Activated CD4-positive, alpha-beta memory T cell treated with anti-CD3 and anti-CD28 coated beads, Interleukin-2, amount 10 ng/mL, durations not matched to agents 7 days and 5 days (primary cell): ENCODE measurements around the gene CALHM6. TPM values are rescaled to one million over a fixed set of nuclear protein-coding genes. Genes with fewer than 3 reads are reported as not detected.

Experiments used
- CTCF ChIA-PET: fragments of 350-600 bp; sonication (Branson Sonifier 250); formaldehyde crosslinking; loops from one replicate; lab custom pipeline; 2021; ENCODE audit warnings: antibody characterized with exemption, inconsistent platforms; lab: Charles Lee
- POLR2A ChIA-PET: fragments of 350-600 bp; sonication (Branson Sonifier 250); formaldehyde crosslinking; loops from one replicate; lab custom pipeline; 2021; ENCODE audit warnings: antibody characterized with exemption; lab: Charles Lee
- DNase-seq: peaks from one replicate; pipeline ENCODE4 v3.0.0-alpha.2; 2020
- H3K27ac Mint-ChIP-seq: one replicate; pipeline ENCODE4 v1.8.0; 2021; ENCODE audit warnings: mild to moderate bottlenecking, mixed read lengths
- H3K27me3 Mint-ChIP-seq: one replicate; pipeline ENCODE4 v1.8.0; 2021; ENCODE audit warnings: mixed read lengths
- H3K36me3 Mint-ChIP-seq: one replicate; pipeline ENCODE4 v1.8.0; 2021; ENCODE audit warnings: low read depth, mixed read lengths
- H3K4me1 Mint-ChIP-seq: one replicate; pipeline ENCODE4 v1.8.0; 2021; ENCODE audit warnings: mixed read lengths
- H3K4me3 Mint-ChIP-seq: one replicate; pipeline ENCODE4 v1.8.0; 2021; ENCODE audit warnings: mild to moderate bottlenecking, mixed read lengths
- H3K9me3 Mint-ChIP-seq: one replicate; pipeline ENCODE4 v1.8.0; 2021; ENCODE audit warnings: mixed read lengths
- total RNA-seq, 2 experiments: library from RNA; stranded (reverse); gene quantifications; one replicate each; pipeline ENCODE4 v1.2.3, GENCODE V29; 2021

The CALHM6 gene
- 10 to 100 TPM; 11.2 to 13.1 TPM for total RNA-seq

DNA sequence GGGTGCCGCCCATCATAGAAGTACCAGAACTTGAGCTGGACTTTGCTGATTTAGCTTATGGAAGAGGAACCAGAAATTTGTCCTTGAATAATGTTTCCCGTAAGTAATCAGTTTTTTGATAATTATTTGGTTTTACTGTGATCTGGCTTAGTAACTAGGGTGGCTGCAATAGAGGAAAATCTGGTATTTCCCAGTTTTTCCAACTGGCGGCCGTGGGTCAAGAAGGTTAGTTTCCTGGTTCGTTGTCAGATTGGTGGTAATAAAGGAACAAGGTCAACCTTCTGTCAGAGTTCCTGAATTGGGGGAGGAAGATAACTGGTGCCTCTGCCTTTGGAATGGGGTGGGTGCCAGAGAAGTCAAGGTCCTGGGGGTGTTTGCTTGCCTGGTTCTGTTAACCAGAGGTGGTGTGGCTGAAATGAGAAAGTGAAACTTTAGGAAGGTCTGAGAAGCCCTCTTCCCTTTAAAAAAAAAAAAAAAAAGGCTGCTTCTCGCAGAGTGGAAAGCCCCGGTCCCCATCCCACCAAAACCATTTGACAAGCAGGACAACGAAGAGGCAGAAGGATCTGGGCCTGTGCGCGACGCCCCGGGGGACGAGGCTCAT is at the start of gene CALHM6:
Gene CALHM6, plus strand, starts transcription at position 45 of the 601 bp plus-strand sequence. Its CDS starts 555 bp downstream, at position 600.
- Mint-ChIP-seq H3K27ac (no peak within 1 kb of the TSS), H3K36me3 (peaks cover 9% of the 10 kb centered on the region), H3K4me1 (peaks cover 69% of the 10 kb centered on the region), H3K4me3 (peak within 1 kb of the TSS; percentile 62), H3K9me3 (no peaks in the 10 kb centered on the region), H3K27me3 (peaks cover 31% of the 10 kb centered on the region)
- ChIA-PET CTCF (interaction anchor here (1.1 kb wide), 1 partner anchor 16 kb away, joined by 3 read pairs; no protein-coding TSS in a partner anchor), POLR2A (interaction anchor here (1.0 to 1.1 kb wide), 2 partner anchors 9 to 361 kb away, joined by 3 read pairs; partner anchors contain the start of gene NT5DC1)
- no peak for DNase-seq

DNA sequence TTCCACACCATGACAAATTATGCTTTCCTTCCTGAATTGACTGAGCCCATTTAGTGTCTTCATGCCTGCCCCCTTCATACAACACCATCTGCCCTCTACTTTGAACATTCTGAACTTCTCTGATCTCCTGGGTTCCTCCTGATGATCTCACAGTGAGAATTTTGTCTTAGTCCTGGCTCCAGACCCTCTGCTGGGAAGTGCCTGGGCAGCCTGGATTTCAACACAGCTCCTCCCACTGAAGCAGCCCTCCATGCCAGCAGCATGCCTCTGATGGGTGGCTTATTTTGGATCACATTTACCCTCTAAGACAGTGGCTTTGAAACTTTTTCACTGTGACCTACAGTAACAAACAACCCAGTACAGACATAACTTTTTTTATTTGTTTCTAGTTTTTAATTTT is 48.9 kb upstream of the CALHM6 start:
- no peaks in the 10 kb centered on the region for H3K4me1 Mint-ChIP-seq
- DNase-seq: no peak
- H3K27ac Mint-ChIP-seq: no peak overlapping the region
- CTCF ChIA-PET: no interaction called here
- POLR2A ChIA-PET: no interaction called here
- no peak overlapping the region for H3K4me3 Mint-ChIP-seq
- H3K36me3 Mint-ChIP-seq: no peaks in the 10 kb centered on the region
- H3K27me3 Mint-ChIP-seq: peaks cover 2% of the 10 kb centered on the region
- H3K9me3 Mint-ChIP-seq: no peaks in the 10 kb centered on the region

DNA sequence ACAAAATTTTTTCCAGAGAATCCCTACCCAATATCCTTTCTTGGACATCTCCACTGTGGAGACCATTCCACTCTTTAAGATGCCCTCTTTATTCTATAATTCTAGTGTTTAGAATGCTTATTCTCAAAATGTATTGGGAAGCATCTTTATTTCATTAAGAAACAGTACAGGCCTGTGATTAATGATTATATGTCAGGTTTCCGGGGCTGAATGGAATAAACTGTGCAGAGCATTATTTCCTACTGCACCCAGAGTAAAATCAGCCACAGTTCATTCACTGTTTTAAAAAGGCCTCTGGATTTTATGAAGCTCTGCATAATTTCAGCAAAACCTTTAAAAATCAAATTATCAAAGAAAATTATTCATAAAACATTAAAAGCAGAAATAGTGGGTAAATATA is 47.8 kb upstream of the CALHM6 start:
- POLR2A ChIA-PET: no interaction called here
- CTCF ChIA-PET: no interaction called here

DNA sequence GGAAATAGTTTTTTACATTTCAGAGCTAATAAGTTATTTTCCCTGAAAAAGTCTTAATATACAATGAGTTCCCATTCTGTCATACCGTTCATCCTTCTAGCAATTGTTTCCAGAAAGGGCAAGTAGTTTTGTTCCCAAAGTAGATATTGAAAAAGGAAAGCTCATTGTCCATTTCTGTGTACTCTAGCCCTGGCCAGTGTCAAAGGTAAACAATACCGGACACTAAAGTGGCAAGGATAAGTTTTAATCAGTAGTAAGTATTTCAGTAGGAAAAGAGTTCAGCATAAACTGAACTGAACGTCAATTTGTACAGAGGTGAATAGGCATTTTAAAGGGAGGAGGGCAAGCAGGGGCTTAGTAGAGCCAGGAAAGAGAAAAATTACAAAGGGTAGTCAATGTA is 43.5 kb upstream of the CALHM6 start:
- H3K4me1 Mint-ChIP-seq: no peaks in the 10 kb centered on the region
- H3K9me3 Mint-ChIP-seq: no peaks in the 10 kb centered on the region
- no peaks in the 10 kb centered on the region for H3K36me3 Mint-ChIP-seq
- H3K27me3 Mint-ChIP-seq: no peaks in the 10 kb centered on the region
- no peak overlapping the region for H3K4me3 Mint-ChIP-seq
- POLR2A ChIA-PET: no interaction called here
- H3K27ac Mint-ChIP-seq: no peak overlapping the region
- DNase-seq: no peak
- CTCF ChIA-PET: no interaction called here

More for the DNA sequence above, 47.8 kb upstream of the CALHM6 start:
- no peak for DNase-seq
- H3K27me3 Mint-ChIP-seq: no peaks in the 10 kb centered on the region
- H3K4me3 Mint-ChIP-seq: no peak overlapping the region
- H3K9me3 Mint-ChIP-seq: no peaks in the 10 kb centered on the region
- no peaks in the 10 kb centered on the region for H3K4me1 Mint-ChIP-seq
- no peak overlapping the region for H3K27ac Mint-ChIP-seq
- no peaks in the 10 kb centered on the region for H3K36me3 Mint-ChIP-seq

DNA sequence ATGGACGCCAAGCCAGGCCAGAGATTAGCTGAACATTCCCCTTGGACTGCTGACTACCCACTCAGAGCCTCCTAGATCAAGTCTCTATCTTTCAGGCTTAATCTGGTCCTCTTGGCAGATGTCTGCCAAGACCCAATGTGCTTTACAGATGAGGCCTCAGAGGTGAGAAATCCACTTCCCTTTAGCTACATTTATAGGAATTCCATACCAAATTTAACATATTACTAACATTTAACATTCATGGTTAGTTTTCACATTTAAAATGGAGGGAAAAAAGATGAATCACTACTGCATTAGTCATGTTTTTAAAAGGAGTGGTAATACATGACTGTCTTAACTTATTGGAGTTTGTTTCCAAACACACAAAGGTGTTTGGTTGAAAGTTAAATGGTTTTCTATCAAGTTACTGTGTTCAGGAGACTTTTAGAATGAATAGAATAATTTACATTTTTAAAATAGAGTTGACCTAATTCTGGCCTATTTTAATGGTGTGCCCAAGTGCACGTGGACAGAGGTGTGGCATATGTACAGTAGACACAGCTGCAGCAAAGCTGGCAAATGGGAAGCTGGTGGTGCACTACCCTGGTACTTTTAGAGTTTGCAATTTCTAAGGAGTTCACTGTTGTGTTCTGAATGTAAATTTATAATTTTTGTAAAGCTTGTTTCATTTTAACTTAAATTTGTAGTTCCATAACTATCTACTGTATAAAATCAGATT is 41.9 kb upstream of the CALHM6 start:
- Mint-ChIP-seq H3K27me3 (no peaks in the 10 kb centered on the region), H3K9me3 (no peaks in the 10 kb centered on the region), H3K4me1 (no peaks in the 10 kb centered on the region), H3K4me3 (no peak overlapping the region), H3K27ac (no peak overlapping the region), H3K36me3 (no peaks in the 10 kb centered on the region)
- POLR2A ChIA-PET: interaction anchor here (1.0 kb wide), 1 partner anchor 26 kb away, joined by 3 read pairs; no protein-coding TSS in a partner anchor
- CTCF ChIA-PET: interaction anchor here (1.0 kb wide), 1 partner anchor 83 kb away, joined by 3 read pairs; no protein-coding TSS in a partner anchor
- DNase-seq: no peak

DNA sequence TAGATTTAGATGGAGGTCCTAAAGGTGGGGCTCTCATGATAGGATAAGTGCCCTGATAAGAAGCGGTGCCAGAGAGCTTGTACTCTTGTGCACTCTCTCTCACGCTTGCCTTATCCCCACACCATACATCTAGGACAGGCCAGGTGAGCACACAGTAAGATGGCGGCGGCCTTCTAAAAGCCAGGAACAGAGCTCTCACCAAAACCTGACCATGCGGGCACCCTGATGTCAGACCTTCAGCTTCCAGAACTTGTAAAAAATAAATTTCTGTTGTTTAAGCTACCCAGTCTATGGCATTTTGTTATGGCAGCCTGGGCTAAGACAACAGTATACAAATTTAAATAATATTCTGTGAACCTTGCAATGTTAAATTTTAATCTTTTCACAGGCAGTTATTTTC is 40.8 kb upstream of the CALHM6 start:
- POLR2A ChIA-PET: interaction anchor here (1.0 kb wide), 1 partner anchor 27 kb away, joined by 3 read pairs; no protein-coding TSS in a partner anchor

DNA sequence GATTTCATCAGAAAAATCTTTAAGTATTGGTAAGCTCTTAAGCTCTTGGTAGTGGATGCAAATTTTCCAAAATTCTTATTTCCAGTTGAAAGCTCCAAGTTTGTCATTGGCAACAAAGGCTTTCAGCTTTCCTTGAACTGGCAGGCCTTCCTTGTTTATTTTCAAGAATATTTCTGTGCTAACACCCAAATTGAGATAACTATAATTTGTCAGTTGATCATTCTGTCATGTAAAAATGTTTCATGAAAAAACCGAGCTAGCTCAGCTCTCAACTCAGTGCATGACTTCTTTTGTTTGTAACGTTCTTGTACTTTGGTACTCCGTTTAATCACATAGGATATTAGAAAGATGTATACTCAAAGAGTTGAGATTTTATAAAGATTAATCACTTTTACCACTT is 38.9 kb upstream of the CALHM6 start:
- H3K27ac Mint-ChIP-seq: no peak overlapping the region
- no peaks in the 10 kb centered on the region for H3K27me3 Mint-ChIP-seq
- DNase-seq: no peak
- no peaks in the 10 kb centered on the region for H3K4me1 Mint-ChIP-seq
- H3K36me3 Mint-ChIP-seq: no peaks in the 10 kb centered on the region
- POLR2A ChIA-PET: no interaction called here
- H3K4me3 Mint-ChIP-seq: no peak overlapping the region
- CTCF ChIA-PET: interaction anchor here (1.4 kb wide), 1 partner anchor 22 kb away, joined by 3 read pairs; no protein-coding TSS in a partner anchor
- H3K9me3 Mint-ChIP-seq: no peaks in the 10 kb centered on the region

More for the DNA sequence above, 40.8 kb upstream of the CALHM6 start:
- Mint-ChIP-seq H3K4me1 (no peaks in the 10 kb centered on the region), H3K27ac (no peak overlapping the region), H3K36me3 (no peaks in the 10 kb centered on the region), H3K27me3 (no peaks in the 10 kb centered on the region), H3K4me3 (no peak overlapping the region), H3K9me3 (no peaks in the 10 kb centered on the region)
- CTCF ChIA-PET: interaction anchor here (1.2 kb wide), 1 partner anchor 133 kb away, joined by 3 read pairs; no protein-coding TSS in a partner anchor
- DNase-seq: no peak

DNA sequence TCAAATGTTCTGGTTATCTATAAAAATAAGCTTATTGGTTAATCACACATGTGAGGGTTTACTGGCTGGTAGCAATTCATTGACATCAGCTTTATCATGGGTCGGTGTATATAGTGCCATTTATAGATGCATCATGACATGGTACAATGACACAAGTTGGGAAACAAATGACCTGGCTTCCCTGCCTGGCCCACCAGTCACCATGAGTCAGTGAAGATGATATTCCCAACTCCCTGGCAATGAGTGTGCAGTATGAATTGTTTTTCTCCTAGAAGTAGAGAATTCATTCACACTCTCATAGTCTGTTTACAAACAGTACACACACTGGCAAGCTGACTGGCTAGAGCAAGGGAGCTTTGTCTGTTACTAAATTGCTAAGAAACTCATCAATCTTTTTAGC is 37.2 kb upstream of the CALHM6 start:
- H3K36me3 Mint-ChIP-seq: no peaks in the 10 kb centered on the region
- ChIA-PET POLR2A (no interaction called here), CTCF (interaction anchor here (0.9 kb wide), 1 partner anchor 10 kb away, joined by 3 read pairs; no protein-coding TSS in a partner anchor)
- no peaks in the 10 kb centered on the region for H3K9me3 Mint-ChIP-seq
- H3K4me3 Mint-ChIP-seq: no peak overlapping the region
- H3K27me3 Mint-ChIP-seq: no peaks in the 10 kb centered on the region
- DNase-seq: no peak
- H3K4me1 Mint-ChIP-seq: no peaks in the 10 kb centered on the region
- no peak overlapping the region for H3K27ac Mint-ChIP-seq

DNA sequence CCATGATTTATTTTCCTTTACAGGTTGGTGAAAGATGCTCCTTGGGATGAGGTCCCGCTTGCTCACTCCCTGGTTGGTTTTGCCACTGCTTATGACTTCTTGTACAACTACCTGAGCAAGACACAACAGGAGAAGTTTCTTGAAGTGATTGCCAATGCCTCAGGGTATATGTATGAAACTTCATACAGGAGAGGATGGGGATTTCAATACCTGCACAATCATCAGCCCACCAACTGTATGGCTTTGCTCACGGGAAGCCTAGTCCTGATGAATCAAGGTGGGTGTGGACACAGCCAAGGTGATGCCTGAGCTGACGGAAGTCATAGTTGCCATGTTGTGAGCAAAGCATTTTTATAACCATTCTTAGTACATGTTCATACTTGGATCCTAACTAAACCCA is 34.6 kb upstream of the CALHM6 start:
- no peak overlapping the region for H3K4me3 Mint-ChIP-seq
- CTCF ChIA-PET: no interaction called here
- H3K27ac Mint-ChIP-seq: no peak overlapping the region
- POLR2A ChIA-PET: no interaction called here
- no peaks in the 10 kb centered on the region for H3K9me3 Mint-ChIP-seq
- no peaks in the 10 kb centered on the region for H3K27me3 Mint-ChIP-seq
- no peaks in the 10 kb centered on the region for H3K4me1 Mint-ChIP-seq
- no peak for DNase-seq
- no peaks in the 10 kb centered on the region for H3K36me3 Mint-ChIP-seq

DNA sequence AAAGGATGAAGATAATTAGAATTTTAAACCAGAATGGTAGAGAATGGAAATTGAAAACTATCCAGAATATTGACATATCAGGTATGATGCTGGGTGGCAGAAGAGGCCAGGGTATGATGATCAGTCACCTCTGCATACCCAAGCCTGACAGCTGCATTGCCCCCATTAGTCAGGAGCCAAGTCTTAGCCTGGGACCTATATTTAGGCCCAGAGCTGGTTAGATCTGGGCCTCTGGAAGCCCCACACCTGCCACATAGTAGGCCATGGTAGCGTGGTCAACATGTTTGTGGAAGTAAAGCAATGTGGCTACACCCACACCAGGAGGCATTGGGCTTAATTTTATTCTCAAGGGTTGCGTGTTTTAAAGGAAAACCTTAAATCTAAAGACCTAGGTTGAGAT is 32.1 kb upstream of the CALHM6 start:
- Mint-ChIP-seq H3K27ac (no peak overlapping the region), H3K4me3 (no peak overlapping the region), H3K4me1 (no peaks in the 10 kb centered on the region), H3K36me3 (no peaks in the 10 kb centered on the region), H3K27me3 (no peaks in the 10 kb centered on the region), H3K9me3 (no peaks in the 10 kb centered on the region)
- no peak for DNase-seq
- ChIA-PET POLR2A (no interaction called here), CTCF (no interaction called here)

DNA sequence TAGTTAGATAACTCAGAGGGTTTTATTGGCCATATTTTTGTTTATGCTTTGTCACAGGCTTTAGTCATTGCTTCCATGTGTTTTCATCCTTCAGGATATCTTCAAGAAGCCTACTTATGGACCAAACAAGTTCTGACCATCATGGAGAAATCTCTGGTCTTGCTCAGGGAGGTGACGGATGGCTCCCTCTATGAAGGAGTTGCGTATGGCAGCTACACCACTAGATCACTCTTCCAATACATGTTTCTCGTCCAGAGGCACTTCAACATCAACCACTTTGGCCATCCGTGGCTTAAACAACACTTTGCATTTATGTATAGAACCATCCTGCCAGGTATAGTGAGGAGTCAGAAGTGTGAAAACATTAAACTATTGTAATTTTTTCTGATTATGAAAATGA is 30.3 kb upstream of the CALHM6 start:
- no peak overlapping the region for H3K4me3 Mint-ChIP-seq
- POLR2A ChIA-PET: no interaction called here
- no peak for DNase-seq
- peaks cover under 1% of the 10 kb centered on the region for H3K27me3 Mint-ChIP-seq
- H3K9me3 Mint-ChIP-seq: no peaks in the 10 kb centered on the region
- CTCF ChIA-PET: no interaction called here
- H3K4me1 Mint-ChIP-seq: no peaks in the 10 kb centered on the region
- no peak overlapping the region for H3K27ac Mint-ChIP-seq
- no peaks in the 10 kb centered on the region for H3K36me3 Mint-ChIP-seq

DNA sequence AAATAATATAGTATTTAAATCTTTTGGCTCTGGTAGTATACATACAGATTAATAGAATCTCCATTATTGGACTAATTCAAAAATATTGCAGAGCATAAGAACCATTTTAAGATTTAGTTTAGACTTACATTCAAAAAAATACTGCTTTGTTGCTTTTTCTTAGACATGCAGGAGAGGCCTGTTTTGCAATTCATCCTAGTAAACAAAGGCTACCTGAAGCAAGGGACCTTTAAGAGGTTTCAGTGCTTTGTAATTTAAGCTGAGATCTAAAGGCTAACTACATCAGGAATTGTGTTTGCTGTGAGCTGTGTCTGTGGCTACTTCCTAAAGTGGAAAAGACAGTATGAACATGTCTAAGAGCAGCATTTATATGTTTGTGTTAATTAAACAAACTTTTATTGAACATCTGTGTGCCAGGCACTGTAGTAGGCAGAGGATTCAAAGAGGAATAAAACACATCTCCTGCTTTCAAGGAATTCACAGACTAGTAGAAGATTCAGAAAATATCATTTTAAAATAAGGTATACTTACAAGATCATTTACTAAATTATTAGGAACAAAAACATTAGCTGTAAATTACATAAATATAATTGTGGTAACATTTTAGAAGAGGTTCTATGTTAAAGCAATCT is 29.1 kb upstream of the CALHM6 start:
- Mint-ChIP-seq H3K4me3 (no peak overlapping the region), H3K27me3 (peaks cover 2% of the 10 kb centered on the region), H3K4me1 (no peaks in the 10 kb centered on the region), H3K27ac (no peak overlapping the region), H3K36me3 (no peaks in the 10 kb centered on the region), H3K9me3 (no peaks in the 10 kb centered on the region)
- ChIA-PET POLR2A (no interaction called here), CTCF (no interaction called here)
- no peak for DNase-seq

DNA sequence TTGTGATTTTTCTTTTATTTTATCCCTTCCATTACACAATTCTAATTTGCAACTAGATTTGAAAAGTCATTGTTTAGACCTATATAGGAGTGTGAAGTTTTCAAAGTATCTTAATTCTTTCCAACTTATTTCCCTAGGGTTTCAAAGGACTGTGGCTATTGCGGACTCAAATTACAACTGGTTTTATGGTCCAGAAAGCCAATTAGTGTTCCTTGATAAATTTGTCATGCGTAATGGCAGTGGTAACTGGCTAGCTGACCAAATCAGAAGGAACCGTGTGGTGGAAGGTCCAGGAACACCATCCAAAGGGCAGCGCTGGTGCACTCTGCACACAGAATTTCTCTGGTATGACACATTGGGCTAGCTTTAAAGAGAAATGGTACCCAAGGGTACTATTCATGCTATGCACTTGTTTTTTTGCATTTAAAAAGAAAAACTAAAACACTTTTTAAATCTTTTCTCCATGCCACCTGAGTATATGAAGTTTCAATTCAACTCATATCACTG is 27.9 kb upstream of the CALHM6 start:
- ChIA-PET POLR2A (no interaction called here), CTCF (interaction anchor here (1.3 kb wide), 1 partner anchor 101 kb away, joined by 4 read pairs; no protein-coding TSS in a partner anchor)
- Mint-ChIP-seq H3K27me3 (peaks cover 2% of the 10 kb centered on the region), H3K4me1 (no peaks in the 10 kb centered on the region), H3K27ac (no peak overlapping the region), H3K4me3 (no peak overlapping the region), H3K9me3 (no peaks in the 10 kb centered on the region), H3K36me3 (no peaks in the 10 kb centered on the region)
- no peak for DNase-seq
